A549 (cell line): ENCODE results near the gene TAL2.

Source experiments
- PHF8 ChIP-seq: fragments of 200-600 bp; sonication (generic); IDR thresholded peaks from 2 replicates; pipeline ENCODE4 v1.6.1; 2016; ENCODE audit warnings: low read depth, mild to moderate bottlenecking, antibody characterized with exemption, moderate library complexity, borderline replicate concordance
- POLR2A ChIP-seq: IDR thresholded peaks from 2 replicates; pipeline ENCODE4 v1.6.1; 2012; ENCODE audit warnings: mild to moderate bottlenecking, low read length
- ZSCAN20 ChIP-seq: fragments of 250-450 bp; sonication (Bioruptor Pico); IDR thresholded peaks from 2 replicates; pipeline ENCODE4 v1.8.0; 2022; ENCODE audit warnings: mild to moderate bottlenecking, moderate library complexity
- TF ChIP-seq, protein P1 (sequence below): fragments of >200 bp; sonication (Bioruptor Twin); formaldehyde crosslinking; IDR thresholded peaks from 3 replicates; pipeline ENCODE4 v1.5.1; 2016

DNA sequence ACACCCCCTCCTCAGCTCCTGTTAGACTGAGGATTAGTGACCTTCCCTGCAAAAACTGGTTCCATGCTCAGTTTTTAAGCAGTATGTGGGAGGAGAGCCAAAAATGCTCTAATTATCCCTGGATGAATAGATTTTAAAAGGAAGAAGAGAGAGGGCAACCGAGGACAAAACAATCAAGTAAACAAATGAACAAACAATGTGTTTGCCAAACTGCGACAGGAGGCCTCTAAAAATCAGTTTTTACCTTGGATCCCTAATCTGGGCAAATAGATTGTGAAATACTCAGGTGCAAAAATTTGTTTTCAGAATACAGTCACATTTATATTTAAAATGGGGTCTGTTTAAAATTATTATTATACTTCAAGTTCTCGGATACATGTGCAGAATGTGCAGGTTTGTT is 8.5 kb downstream of the TAL2 start:
- TF ChIP-seq ZSCAN20 (CRISPR knock-in tag) (no peak), POLR2A (no peak), PHF8 (no peak)
- TF ChIP-seq, protein P1, sequence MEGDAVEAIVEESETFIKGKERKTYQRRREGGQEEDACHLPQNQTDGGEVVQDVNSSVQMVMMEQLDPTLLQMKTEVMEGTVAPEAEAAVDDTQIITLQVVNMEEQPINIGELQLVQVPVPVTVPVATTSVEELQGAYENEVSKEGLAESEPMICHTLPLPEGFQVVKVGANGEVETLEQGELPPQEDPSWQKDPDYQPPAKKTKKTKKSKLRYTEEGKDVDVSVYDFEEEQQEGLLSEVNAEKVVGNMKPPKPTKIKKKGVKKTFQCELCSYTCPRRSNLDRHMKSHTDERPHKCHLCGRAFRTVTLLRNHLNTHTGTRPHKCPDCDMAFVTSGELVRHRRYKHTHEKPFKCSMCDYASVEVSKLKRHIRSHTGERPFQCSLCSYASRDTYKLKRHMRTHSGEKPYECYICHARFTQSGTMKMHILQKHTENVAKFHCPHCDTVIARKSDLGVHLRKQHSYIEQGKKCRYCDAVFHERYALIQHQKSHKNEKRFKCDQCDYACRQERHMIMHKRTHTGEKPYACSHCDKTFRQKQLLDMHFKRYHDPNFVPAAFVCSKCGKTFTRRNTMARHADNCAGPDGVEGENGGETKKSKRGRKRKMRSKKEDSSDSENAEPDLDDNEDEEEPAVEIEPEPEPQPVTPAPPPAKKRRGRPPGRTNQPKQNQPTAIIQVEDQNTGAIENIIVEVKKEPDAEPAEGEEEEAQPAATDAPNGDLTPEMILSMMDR = no peak
